ENCODE measurements around the gene LOXL1.

GRCh38 chr15:73941044-73941443 is 14.8 kb downstream of the LOXL1 start:
- TF ChIP-seq CTCF (IDR thresholded peaks at IDR 0.05), result no peak
- TF ChIP-seq POLR2A (IDR thresholded peaks at IDR 0.05), result no peak

Measured in heart left ventricle (tissue), 13 donors.